ENCODE measurements around the gene OR2T34. TPM values are rescaled to one million over a fixed set of nuclear protein-coding genes. Genes with fewer than 3 reads are reported as not detected.
A peak's percentile ranks its signal among the peaks of the same experiment; 100 is the strongest.
"Not testable (repeated sequence)": the region's sequence is repeated elsewhere in the genome, so short reads cannot be mapped to it uniquely, and the experiment has no call there.

OR2T34 gene
- not detected for total RNA-seq
- polyA plus RNA-seq = not detected

DNA sequence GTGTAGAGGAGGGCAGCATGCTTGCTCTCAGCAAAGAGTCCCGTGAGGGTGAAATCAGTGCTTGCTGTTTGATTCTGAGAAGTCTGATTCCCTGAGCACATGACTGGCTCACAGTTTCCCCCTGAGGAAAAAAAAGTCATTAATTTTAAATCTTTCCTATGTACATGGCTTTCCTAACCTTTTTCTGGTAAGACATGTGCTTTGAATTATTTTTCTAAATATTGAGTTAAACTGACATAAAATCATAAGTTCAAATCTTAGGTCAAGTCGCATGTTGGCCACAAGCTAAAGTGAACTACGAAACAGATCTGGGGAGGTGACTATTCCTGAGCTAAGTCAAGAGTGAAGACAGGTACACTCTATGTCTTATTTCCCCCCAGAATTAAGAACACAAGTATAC lies at the start of gene OR2T34:
OR2T34 (minus strand) TSS at position 101 of the 400 bp plus-strand sequence; CDS start at position 101, 0 bp downstream.
- CTCF ChIA-PET; H3K4me1 Mint-ChIP-seq; H3K4me3 ChIP-seq (ENCODE audit: low read length); H3K9me3 Mint-ChIP-seq; POLR2A ChIA-PET; H3K27ac ChIP-seq (ENCODE audit: low read depth, low read length); H3K27me3 Mint-ChIP-seq; H3K4me1 ChIP-seq (ENCODE audit: insufficient read depth, low read length); DNase-seq; H3K27ac Mint-ChIP-seq; H3K9me3 ChIP-seq (ENCODE audit: low read length); H3K36me3 ChIP-seq (ENCODE audit: insufficient read depth, low read length); H3K36me3 Mint-ChIP-seq; H3K4me3 Mint-ChIP-seq; H3K27me3 ChIP-seq (ENCODE audit: insufficient read depth, low read length, poor library complexity, severe bottlenecking): not testable (repeated sequence)

- POLR2A ChIA-PET = no interaction called here
- Mint-ChIP-seq H3K4me1 (no peaks in the 10 kb centered on the region), H3K4me3 (no peak overlapping the region), H3K36me3 (no peaks in the 10 kb centered on the region), H3K27ac (no peak overlapping the region), H3K9me3 (no peaks in the 10 kb centered on the region), H3K27me3 (peaks cover 0 to 1% of the 10 kb centered on the region in 2 donors)
- Histone ChIP-seq H3K36me3 (ENCODE audit: insufficient read depth, low read length) (no peaks in the 10 kb centered on the region), H3K27me3 (ENCODE audit: insufficient read depth, low read length, poor library complexity, severe bottlenecking) (no peaks in the 10 kb centered on the region), H3K27ac (ENCODE audit: low read depth, low read length) (no peak overlapping the region), H3K4me1 (ENCODE audit: insufficient read depth, low read length) (peaks cover 4% of the 10 kb centered on the region), H3K9me3 (ENCODE audit: low read length) (no peaks in the 10 kb centered on the region), H3K4me3 (ENCODE audit: low read length) (no peak overlapping the region)
- peak in 1 of 5 donors; percentile 15 for DNase-seq
- CTCF ChIA-PET = no interaction called here
Observed at GRCh38 chr1:248622570-248623001, 48.0 kb upstream of the OR2T34 start.

DNA sequence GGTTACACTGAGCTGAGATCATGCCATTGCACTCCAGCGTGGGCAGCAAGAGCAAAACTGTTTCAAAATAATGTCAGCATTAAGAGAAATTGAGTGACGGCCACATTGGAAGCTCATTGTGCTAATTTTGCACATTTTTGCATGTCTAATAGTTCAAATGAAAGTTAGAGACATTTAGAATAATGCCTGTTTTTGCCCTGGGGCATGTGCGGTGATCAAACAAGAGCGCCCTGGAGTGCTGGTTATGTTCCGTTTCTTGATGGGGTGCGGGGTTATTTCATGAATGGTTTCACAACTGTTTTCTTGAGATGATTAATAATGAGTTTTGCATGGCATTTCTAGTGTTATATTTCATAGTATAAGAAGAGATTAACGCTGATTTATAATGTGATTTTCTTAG lies 47.2 kb upstream of the OR2T34 start:
- Mint-ChIP-seq H3K36me3 (no peaks in the 10 kb centered on the region), H3K9me3 (no peaks in the 10 kb centered on the region), H3K4me1 (no peaks in the 10 kb centered on the region), H3K27ac (no peak overlapping the region), H3K4me3 (no peak overlapping the region), H3K27me3 (peaks cover 0 to 1% of the 10 kb centered on the region in 2 donors)
- ChIA-PET POLR2A (no interaction called here), CTCF (no interaction called here)
- no peaks in the 10 kb centered on the region for H3K9me3 ChIP-seq (ENCODE audit: low read length)
- H3K4me3 ChIP-seq (ENCODE audit: low read length) = no peak overlapping the region
- H3K27ac ChIP-seq (ENCODE audit: low read depth, low read length) = no peak overlapping the region
- H3K36me3 ChIP-seq (ENCODE audit: insufficient read depth, low read length) = no peaks in the 10 kb centered on the region
- H3K4me1 ChIP-seq (ENCODE audit: insufficient read depth, low read length) = peaks cover 4% of the 10 kb centered on the region
- no peaks in the 10 kb centered on the region for H3K27me3 ChIP-seq (ENCODE audit: insufficient read depth, low read length, poor library complexity, severe bottlenecking)
- DNase-seq = no peak

GRCh38 chr1:248618878-248619277 lies 44.3 kb upstream of the OR2T34 start:
- no peak overlapping the region for H3K4me3 ChIP-seq (ENCODE audit: low read length)
- Mint-ChIP-seq H3K27me3 (peaks cover 0 to 3% of the 10 kb centered on the region in 2 donors), H3K4me1 (no peaks in the 10 kb centered on the region), H3K9me3 (no peaks in the 10 kb centered on the region), H3K27ac (no peak overlapping the region), H3K4me3 (no peak overlapping the region), H3K36me3 (no peaks in the 10 kb centered on the region)
- H3K27ac ChIP-seq (ENCODE audit: low read depth, low read length) = no peak overlapping the region
- no peaks in the 10 kb centered on the region for H3K36me3 ChIP-seq (ENCODE audit: insufficient read depth, low read length)
- no peaks in the 10 kb centered on the region for H3K4me1 ChIP-seq (ENCODE audit: insufficient read depth, low read length)
- CTCF ChIA-PET = no interaction called here
- no peaks in the 10 kb centered on the region for H3K9me3 ChIP-seq (ENCODE audit: low read length)
- peak in 2 of 5 donors; percentile 3 to 8 for DNase-seq
- H3K27me3 ChIP-seq (ENCODE audit: insufficient read depth, low read length, poor library complexity, severe bottlenecking) = no peaks in the 10 kb centered on the region
- POLR2A ChIA-PET = no interaction called here

DNA sequence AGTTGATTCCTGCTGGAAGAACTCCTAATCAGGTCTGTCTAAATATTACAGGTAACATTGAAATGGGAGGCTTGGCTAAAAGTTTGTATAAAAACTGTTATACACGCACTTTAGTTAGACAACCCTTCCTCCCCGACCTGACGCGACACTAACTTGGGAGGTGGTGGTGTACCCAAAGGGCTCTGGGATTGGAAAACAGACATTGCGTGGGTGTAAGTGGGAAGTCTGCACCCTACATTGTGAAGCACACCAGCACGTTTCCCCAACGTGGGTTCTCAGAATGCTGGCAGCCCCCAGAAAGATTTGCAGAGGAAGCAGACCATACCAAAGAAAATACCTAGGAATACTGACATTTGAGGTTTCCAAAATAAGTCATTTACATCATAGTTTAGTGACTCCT lies 43.6 kb upstream of the OR2T34 start:
- no peaks in the 10 kb centered on the region for H3K4me1 ChIP-seq (ENCODE audit: insufficient read depth, low read length)
- H3K4me3 ChIP-seq (ENCODE audit: low read length) = no peak overlapping the region
- DNase-seq = no peak
- no peaks in the 10 kb centered on the region for H3K9me3 ChIP-seq (ENCODE audit: low read length)
- POLR2A ChIA-PET = no interaction called here
- CTCF ChIA-PET = no interaction called here
- peaks cover 0 to 3% of the 10 kb centered on the region in 2 donors for H3K27me3 Mint-ChIP-seq
- H3K4me3 Mint-ChIP-seq = no peak overlapping the region
- no peak overlapping the region for H3K27ac Mint-ChIP-seq
- no peaks in the 10 kb centered on the region for H3K4me1 Mint-ChIP-seq
- H3K27ac ChIP-seq (ENCODE audit: low read depth, low read length) = no peak overlapping the region
- no peaks in the 10 kb centered on the region for H3K27me3 ChIP-seq (ENCODE audit: insufficient read depth, low read length, poor library complexity, severe bottlenecking)
- H3K36me3 Mint-ChIP-seq = no peaks in the 10 kb centered on the region
- H3K9me3 Mint-ChIP-seq = no peaks in the 10 kb centered on the region
- no peaks in the 10 kb centered on the region for H3K36me3 ChIP-seq (ENCODE audit: insufficient read depth, low read length)

DNA sequence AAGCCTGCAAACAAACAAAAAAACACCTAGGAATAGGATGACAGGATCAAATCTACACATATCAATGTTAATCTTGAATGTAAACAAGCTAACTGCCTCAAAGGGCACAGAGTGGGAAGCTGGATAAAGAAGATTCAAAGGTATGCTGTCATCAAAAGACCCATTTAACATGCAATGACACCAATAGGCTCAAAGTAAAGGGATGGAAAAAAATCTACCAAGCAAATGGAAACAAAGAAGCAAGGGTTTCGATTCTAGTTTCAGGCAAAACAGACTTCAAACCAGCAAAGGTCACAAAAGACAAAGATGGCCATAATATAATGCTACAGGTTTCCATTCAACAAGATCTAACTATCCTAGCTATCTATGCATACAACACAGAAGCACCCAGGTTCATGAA lies 39.2 kb upstream of the OR2T34 start:
- Histone ChIP-seq H3K36me3 (ENCODE audit: insufficient read depth, low read length) (no peaks in the 10 kb centered on the region), H3K27me3 (ENCODE audit: insufficient read depth, low read length, poor library complexity, severe bottlenecking) (no peaks in the 10 kb centered on the region), H3K27ac (ENCODE audit: low read depth, low read length) (no peak overlapping the region), H3K4me1 (ENCODE audit: insufficient read depth, low read length) (no peaks in the 10 kb centered on the region), H3K4me3 (ENCODE audit: low read length) (no peak overlapping the region), H3K9me3 (ENCODE audit: low read length) (no peaks in the 10 kb centered on the region)
- Mint-ChIP-seq H3K4me1 (no peaks in the 10 kb centered on the region), H3K27ac (no peak overlapping the region), H3K27me3 (peaks cover 0 to 5% of the 10 kb centered on the region in 2 donors), H3K4me3 (no peak overlapping the region), H3K36me3 (no peaks in the 10 kb centered on the region), H3K9me3 (no peaks in the 10 kb centered on the region)
- POLR2A ChIA-PET = no interaction called here
- no peak for DNase-seq
- CTCF ChIA-PET = no interaction called here

DNA sequence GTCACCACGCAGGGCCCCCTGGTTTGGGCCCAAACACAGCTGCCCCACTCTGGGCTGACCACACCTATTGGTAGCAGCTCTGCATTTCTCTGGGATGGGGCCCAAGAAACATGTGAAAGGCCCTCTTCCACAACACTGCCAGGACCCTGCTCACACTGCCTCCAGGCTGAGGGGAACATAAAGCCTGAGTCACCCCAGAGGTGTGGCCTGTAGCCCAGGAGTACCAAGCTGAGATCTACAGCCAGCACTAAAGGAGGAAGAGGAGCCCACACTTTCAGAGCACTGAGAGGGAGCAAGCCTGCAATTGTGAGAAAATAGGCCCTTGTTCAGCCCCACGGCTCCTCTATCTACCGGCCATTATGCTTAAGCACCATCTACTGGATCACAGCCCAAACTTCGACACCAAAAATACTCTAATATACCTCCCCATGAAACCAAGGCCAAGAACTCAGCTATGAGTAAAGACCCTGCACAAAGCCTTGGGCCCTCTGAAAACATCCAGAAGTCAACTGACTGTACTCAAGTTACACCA lies 37.4 kb upstream of the OR2T34 start:
- DNase-seq = no peak

GRCh38 chr1:248610301-248610700 lies 35.7 kb upstream of the OR2T34 start:
- no peaks in the 10 kb centered on the region for H3K9me3 Mint-ChIP-seq
- Histone ChIP-seq H3K4me3 (ENCODE audit: low read length) (no peak overlapping the region), H3K27me3 (ENCODE audit: insufficient read depth, low read length, poor library complexity, severe bottlenecking) (no peaks in the 10 kb centered on the region), H3K27ac (ENCODE audit: low read depth, low read length) (no peak overlapping the region), H3K4me1 (ENCODE audit: insufficient read depth, low read length) (no peaks in the 10 kb centered on the region), H3K9me3 (ENCODE audit: low read length) (no peaks in the 10 kb centered on the region), H3K36me3 (ENCODE audit: insufficient read depth, low read length) (no peaks in the 10 kb centered on the region)
- peaks cover 0 to 4% of the 10 kb centered on the region in 2 donors for H3K27me3 Mint-ChIP-seq
- ChIA-PET CTCF (no interaction called here), POLR2A (no interaction called here)
- no peak overlapping the region for H3K4me3 Mint-ChIP-seq
- H3K4me1 Mint-ChIP-seq = no peaks in the 10 kb centered on the region
- no peaks in the 10 kb centered on the region for H3K36me3 Mint-ChIP-seq
- DNase-seq = no peak
- H3K27ac Mint-ChIP-seq = no peak overlapping the region

More for the DNA sequence above, 37.4 kb upstream of the OR2T34 start:
- no peaks in the 10 kb centered on the region for H3K4me1 ChIP-seq (ENCODE audit: insufficient read depth, low read length)
- Mint-ChIP-seq H3K4me3 (no peak overlapping the region), H3K27me3 (peaks cover 0 to 4% of the 10 kb centered on the region in 2 donors), H3K9me3 (no peaks in the 10 kb centered on the region), H3K4me1 (no peaks in the 10 kb centered on the region), H3K27ac (no peak overlapping the region), H3K36me3 (no peaks in the 10 kb centered on the region)
- H3K36me3 ChIP-seq (ENCODE audit: insufficient read depth, low read length) = no peaks in the 10 kb centered on the region
- CTCF ChIA-PET = no interaction called here
- H3K27ac ChIP-seq (ENCODE audit: low read depth, low read length) = no peak overlapping the region
- no peaks in the 10 kb centered on the region for H3K9me3 ChIP-seq (ENCODE audit: low read length)
- H3K27me3 ChIP-seq (ENCODE audit: insufficient read depth, low read length, poor library complexity, severe bottlenecking) = no peaks in the 10 kb centered on the region
- POLR2A ChIA-PET = no interaction called here
- H3K4me3 ChIP-seq (ENCODE audit: low read length) = no peak overlapping the region

- no peak overlapping the region for H3K27ac ChIP-seq (ENCODE audit: low read depth, low read length)
- no peaks in the 10 kb centered on the region for H3K4me1 ChIP-seq (ENCODE audit: insufficient read depth, low read length)
- H3K27me3 ChIP-seq (ENCODE audit: insufficient read depth, low read length, poor library complexity, severe bottlenecking) = no peaks in the 10 kb centered on the region
- ChIA-PET CTCF (no interaction called here), POLR2A (no interaction called here)
- H3K9me3 Mint-ChIP-seq = no peaks in the 10 kb centered on the region
- no peaks in the 10 kb centered on the region for H3K36me3 ChIP-seq (ENCODE audit: insufficient read depth, low read length)
- no peak overlapping the region for H3K27ac Mint-ChIP-seq
- H3K9me3 ChIP-seq (ENCODE audit: low read length) = no peaks in the 10 kb centered on the region
- no peaks in the 10 kb centered on the region for H3K36me3 Mint-ChIP-seq
- H3K4me3 ChIP-seq (ENCODE audit: low read length) = no peak overlapping the region
- H3K4me1 Mint-ChIP-seq = no peaks in the 10 kb centered on the region
- H3K4me3 Mint-ChIP-seq = no peak overlapping the region
- H3K27me3 Mint-ChIP-seq = peaks cover 6 to 9% of the 10 kb centered on the region in 2 donors
- DNase-seq = no peak
Observed at GRCh38 chr1:248599396-248599795, 24.8 kb upstream of the OR2T34 start.

All from CD8-positive, alpha-beta memory T cell (primary cell).